ENCODE data around the gene TTC3. TPM values are rescaled to one million over a fixed set of nuclear protein-coding genes. Genes with fewer than 3 reads are reported as not detected.

Gene TTC3
- total and polyA plus RNA-seq, 2 of the 13 experiments (the other 11 are each of a cell fraction or from before 2014, with no cell fraction given), result 55.7 to 108 TPM

DNA sequence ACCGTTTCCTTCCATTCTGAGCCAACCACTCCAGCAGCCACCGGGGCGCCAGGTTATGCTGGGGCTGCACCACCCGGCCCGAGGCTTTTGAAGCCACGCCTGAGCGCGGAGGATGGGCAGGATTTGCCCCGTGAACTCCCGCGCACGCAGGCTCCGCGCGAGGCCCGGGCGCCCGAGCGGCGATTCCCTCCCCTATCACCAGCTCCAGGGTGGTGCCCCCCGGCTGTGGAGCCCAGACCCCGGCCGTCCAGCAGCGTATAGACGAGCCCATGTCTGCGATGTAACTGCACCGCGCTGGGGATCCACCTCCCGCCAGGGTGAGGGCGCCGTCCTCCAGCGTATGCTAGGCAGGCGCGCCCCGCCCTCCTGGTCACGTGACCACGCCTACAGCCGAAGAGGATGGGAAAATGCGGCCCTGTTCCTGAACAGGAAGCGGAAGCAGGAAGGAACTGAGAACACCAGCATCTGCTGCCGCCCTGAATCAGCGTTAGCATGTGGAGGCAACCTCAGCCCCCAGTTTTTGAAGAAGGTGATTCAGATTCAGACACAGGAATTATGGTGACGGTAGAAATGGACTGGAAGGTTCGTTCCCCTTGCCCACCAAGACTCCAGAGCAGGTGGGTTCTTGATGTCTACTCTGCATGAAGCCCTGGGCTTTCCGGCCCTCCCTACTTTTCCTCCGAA, 148.1 kb downstream of the TTC3 start (continued):
- peak; percentile 78 for TF ChIP-seq GABPA (IDR thresholded peaks at IDR 0.05; ENCODE audit: low read depth, low read length)
- TF ChIP-seq GABPA (CRISPR knock-in tag; IDR thresholded peaks at IDR 0.05; ENCODE audit: low read depth), result peak; percentile 95
- no peak; the same call in 1 of the 2 replicates for TF ChIP-seq ZNF512B (CRISPR knock-in tag; IDR thresholded peaks at IDR 0.05; ENCODE audit: borderline replicate concordance)
- TF ChIP-seq HNRNPK (IDR thresholded peaks at IDR 0.05; ENCODE audit: low read depth, low read length, poor library complexity, severe bottlenecking), result no peak
- TF ChIP-seq ZNF780A (CRISPR knock-in tag; IDR thresholded peaks at IDR 0.05), result peak; percentile 78; the same call in 1 of the 2 replicates
- no peak for TF ChIP-seq ZNF749 (CRISPR knock-in tag; IDR thresholded peaks at IDR 0.05; ENCODE audit: borderline replicate concordance)
- no peak; the same call in 1 of the 2 replicates for TF ChIP-seq DNMT3B (CRISPR knock-in tag; conservative IDR thresholded peaks at IDR 0.05)
- TF ChIP-seq LBX2 (CRISPR knock-in tag; IDR thresholded peaks at IDR 0.05; ENCODE audit: borderline replicate concordance), result 0 out of 2 replicates have a peak, but pooled peaks have one; percentile 21
- TF ChIP-seq NR3C1 (CRISPR knock-in tag; IDR thresholded peaks at IDR 0.05), result no peak
- peak; percentile 60 for TF ChIP-seq NRL (CRISPR knock-in tag; IDR thresholded peaks at IDR 0.05; ENCODE audit: borderline replicate concordance)
- TF ChIP-seq SCMH1 (CRISPR knock-in tag; IDR thresholded peaks at IDR 0.05; ENCODE audit: borderline replicate concordance), result no peak
- TF ChIP-seq ZNF326 (CRISPR knock-in tag; IDR thresholded peaks at IDR 0.05; ENCODE audit: borderline replicate concordance), result no peak
- TF ChIP-seq FUBP1 (CRISPR knock-in tag; IDR thresholded peaks at IDR 0.05; ENCODE audit: borderline replicate concordance), result 0 out of 2 replicates have a peak, but pooled peaks have one; percentile 71
- TF ChIP-seq ZNF44 (CRISPR knock-in tag; IDR thresholded peaks at IDR 0.05), result peak; percentile 82
- peak; percentile 46; the same call in 1 of the 2 replicates for TF ChIP-seq FOXO1 (CRISPR knock-in tag; IDR thresholded peaks at IDR 0.05)
- TF ChIP-seq ZNF274 (CRISPR knock-in tag; IDR thresholded peaks at IDR 0.05), result peak; percentile 95
- no peak for TF ChIP-seq SYNCRIP (IDR thresholded peaks at IDR 0.05; ENCODE audit: insufficient read depth, low read depth, low read length)
- TF ChIP-seq ZSCAN30 (CRISPR knock-in tag; IDR thresholded peaks at IDR 0.05), result no peak
- 0 out of 2 replicates have a peak, but pooled peaks have one; percentile 75 for TF ChIP-seq ZNF674 (CRISPR knock-in tag; IDR thresholded peaks at IDR 0.05; ENCODE audit: low read depth)
- 0 out of 2 replicates have a peak, but pooled peaks have one; percentile 58 for TF ChIP-seq ZNF510 (CRISPR knock-in tag; IDR thresholded peaks at IDR 0.05; ENCODE audit: low read depth)
- TF ChIP-seq, protein P1, sequence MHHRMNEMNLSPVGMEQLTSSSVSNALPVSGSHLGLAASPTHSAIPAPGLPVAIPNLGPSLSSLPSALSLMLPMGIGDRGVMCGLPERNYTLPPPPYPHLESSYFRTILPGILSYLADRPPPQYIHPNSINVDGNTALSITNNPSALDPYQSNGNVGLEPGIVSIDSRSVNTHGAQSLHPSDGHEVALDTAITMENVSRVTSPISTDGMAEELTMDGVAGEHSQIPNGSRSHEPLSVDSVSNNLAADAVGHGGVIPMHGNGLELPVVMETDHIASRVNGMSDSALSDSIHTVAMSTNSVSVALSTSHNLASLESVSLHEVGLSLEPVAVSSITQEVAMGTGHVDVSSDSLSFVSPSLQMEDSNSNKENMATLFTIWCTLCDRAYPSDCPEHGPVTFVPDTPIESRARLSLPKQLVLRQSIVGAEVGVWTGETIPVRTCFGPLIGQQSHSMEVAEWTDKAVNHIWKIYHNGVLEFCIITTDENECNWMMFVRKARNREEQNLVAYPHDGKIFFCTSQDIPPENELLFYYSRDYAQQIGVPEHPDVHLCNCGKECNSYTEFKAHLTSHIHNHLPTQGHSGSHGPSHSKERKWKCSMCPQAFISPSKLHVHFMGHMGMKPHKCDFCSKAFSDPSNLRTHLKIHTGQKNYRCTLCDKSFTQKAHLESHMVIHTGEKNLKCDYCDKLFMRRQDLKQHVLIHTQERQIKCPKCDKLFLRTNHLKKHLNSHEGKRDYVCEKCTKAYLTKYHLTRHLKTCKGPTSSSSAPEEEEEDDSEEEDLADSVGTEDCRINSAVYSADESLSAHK (CRISPR knock-in tag; IDR thresholded peaks at IDR 0.05; ENCODE audit: borderline replicate concordance), result no peak

Data from HepG2 (cell line).